Measurements from ENCODE around the gene RAB2B.

RAB2B gene

DNA sequence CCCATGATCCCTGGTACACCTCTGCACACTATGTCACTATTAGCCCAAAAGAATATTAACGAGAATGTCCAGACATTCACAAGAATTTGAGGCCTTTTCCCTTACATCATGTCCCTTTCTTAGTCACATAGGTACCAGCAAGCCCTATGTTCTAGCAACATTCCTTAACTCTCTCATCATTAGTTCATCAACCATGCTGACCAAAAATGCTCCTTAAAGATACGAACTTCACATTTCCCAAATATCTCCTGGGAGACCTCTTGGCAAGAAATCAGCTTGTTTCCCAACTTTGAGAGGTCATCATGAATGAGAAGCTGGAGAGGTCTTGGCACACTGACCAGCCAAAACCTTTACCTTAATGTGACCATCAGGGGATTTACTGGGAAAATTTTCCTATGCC is 44.7 kb upstream of the RAB2B start:
- Histone ChIP-seq H3K4me1 (ENCODE audit: control insufficient read depth in 1 of 2, insufficient read depth in 1 of 2, low read depth in 1 of 2, low read length in 1 of 2) (peaks cover 2 to 8% of the 10 kb centered on the region in 2 experiments), H3K36me3 (no peaks in the 10 kb centered on the region), H3K9me3 (no peaks in the 10 kb centered on the region), H3K27ac (no peak overlapping the region), H3K27me3 (peaks cover 86% of the 10 kb centered on the region), H3K4me3 (ENCODE audit: low read depth in 1 of 2, low read length in 1 of 2) (no peak overlapping the region)
- no peak for TF ChIP-seq CTCF (IDR thresholded peaks at IDR 0.05)

- no peak overlapping the region for H3K27ac ChIP-seq
- no peaks in the 10 kb centered on the region for H3K36me3 ChIP-seq
- H3K27me3 ChIP-seq = peaks cover 78% of the 10 kb centered on the region
- no peaks in the 10 kb centered on the region for H3K9me3 ChIP-seq
- no peak overlapping the region for H3K4me3 ChIP-seq (ENCODE audit: low read depth in 1 of 2, low read length in 1 of 2)
- TF ChIP-seq CTCF (IDR thresholded peaks at IDR 0.05) = no peak
- H3K4me1 ChIP-seq (ENCODE audit: control insufficient read depth in 1 of 2, insufficient read depth in 1 of 2, low read depth in 1 of 2, low read length in 1 of 2) = peaks cover 0 to under 1% of the 10 kb centered on the region in 2 experiments
Observed at GRCh38 chr14:21520767-21521166, 44.0 kb upstream of the RAB2B start.

- no peaks in the 10 kb centered on the region for H3K9me3 ChIP-seq
- no peaks in the 10 kb centered on the region for H3K36me3 ChIP-seq
- no peaks in the 10 kb centered on the region for H3K4me1 ChIP-seq (ENCODE audit: control insufficient read depth in 1 of 2, insufficient read depth in 1 of 2, low read depth in 1 of 2, low read length in 1 of 2)
- peaks cover 64% of the 10 kb centered on the region for H3K27me3 ChIP-seq
- no peak overlapping the region for H3K27ac ChIP-seq
- no peak overlapping the region for H3K4me3 ChIP-seq (ENCODE audit: low read depth in 1 of 2, low read length in 1 of 2)
- TF ChIP-seq CTCF (IDR thresholded peaks at IDR 0.05) = no peak
Observed at GRCh38 chr14:21518725-21519124, 42.0 kb upstream of the RAB2B start.

DNA sequence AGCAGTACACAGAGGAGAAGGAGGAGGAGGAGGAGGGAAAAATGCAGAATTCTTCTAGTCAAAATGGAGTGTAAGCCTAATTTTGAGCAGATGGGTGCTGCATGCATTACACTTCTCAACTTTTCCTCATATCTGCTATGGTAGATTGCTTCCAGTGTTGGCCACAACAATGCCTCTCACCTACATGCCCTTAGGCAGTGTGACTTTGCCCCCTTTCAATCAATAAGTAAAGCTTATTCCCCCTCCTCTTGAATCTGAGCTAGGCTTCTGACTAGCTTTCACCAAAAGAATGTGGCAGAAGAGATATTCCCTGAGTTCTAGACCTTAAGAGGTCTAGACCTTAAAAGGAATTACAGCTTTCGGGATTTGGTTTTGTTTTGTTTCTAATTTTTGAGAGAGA is 37.6 kb upstream of the RAB2B start:
- no peak for TF ChIP-seq CTCF (IDR thresholded peaks at IDR 0.05)
- H3K9me3 ChIP-seq = no peaks in the 10 kb centered on the region
- H3K36me3 ChIP-seq = no peaks in the 10 kb centered on the region
- H3K27me3 ChIP-seq = peaks cover 22% of the 10 kb centered on the region
- H3K4me1 ChIP-seq (ENCODE audit: control insufficient read depth in 1 of 2, insufficient read depth in 1 of 2, low read depth in 1 of 2, low read length in 1 of 2) = peaks cover 15 to 18% of the 10 kb centered on the region in 2 experiments
- H3K4me3 ChIP-seq (ENCODE audit: low read depth in 1 of 2, low read length in 1 of 2) = no peak overlapping the region
- no peak overlapping the region for H3K27ac ChIP-seq

DNA sequence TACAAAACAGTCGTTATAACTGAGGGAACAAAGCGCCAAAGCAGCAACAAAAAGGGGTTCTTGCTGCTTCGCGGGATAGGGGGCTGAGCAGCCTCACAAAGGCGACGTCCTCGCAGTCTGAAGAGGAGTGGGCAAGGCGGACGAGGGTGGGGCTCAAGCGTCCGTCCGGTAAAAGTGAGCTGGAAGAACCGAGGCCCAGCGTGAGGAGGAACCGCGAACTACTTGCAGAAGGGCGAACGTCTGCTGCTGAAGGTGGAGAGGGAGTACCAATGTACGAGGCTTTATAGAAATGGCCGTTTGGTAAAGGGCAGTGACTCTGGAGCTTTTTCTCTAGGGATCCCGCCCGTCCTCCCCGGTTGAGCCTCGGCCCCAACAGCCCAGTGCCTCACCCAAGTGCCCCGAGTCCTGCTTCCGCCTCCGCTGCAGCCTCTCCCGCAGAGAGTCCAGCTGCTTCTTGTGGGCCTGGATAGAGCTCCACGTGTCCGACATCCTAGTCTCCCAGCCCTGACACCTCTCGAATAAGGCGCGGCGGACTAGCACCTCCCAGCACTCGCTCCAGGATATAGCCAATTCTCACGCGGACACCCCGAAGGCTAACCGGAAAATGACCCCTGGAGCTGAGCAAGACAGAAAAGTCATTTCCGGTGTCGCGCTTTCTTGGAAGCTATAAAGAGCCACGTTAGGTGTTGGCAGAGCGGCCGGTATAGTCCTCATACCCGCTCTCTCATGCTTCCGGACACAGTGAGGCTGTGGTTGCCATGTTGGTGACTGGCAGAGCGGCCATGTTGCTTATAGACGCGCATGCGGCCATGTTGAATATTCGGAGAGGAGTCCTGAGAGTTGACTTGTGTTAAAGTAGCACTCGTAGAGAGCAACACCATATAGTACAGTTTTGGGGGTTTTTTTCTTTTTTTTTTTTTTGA is 34.2 kb upstream of the RAB2B start, which contains the start of gene METTL3:
TSS of gene METTL3 (minus strand) at position 606 of the 923 bp plus-strand sequence. CDS start at position 489, 117 bp downstream.
- peak within 1 kb of the TSS; percentile 90 to 100 for H3K4me3 ChIP-seq (ENCODE audit: low read depth in 1 of 2, low read length in 1 of 2)
- peaks cover 10% of the 10 kb centered on the region for H3K36me3 ChIP-seq
- peak; percentile 44 for TF ChIP-seq CTCF (IDR thresholded peaks at IDR 0.05)

More for the DNA sequence above, 34.2 kb upstream of the RAB2B start, which contains the start of gene METTL3:
- Histone ChIP-seq H3K27ac (peak within 1 kb of the TSS; percentile 86), H3K9me3 (no peaks in the 10 kb centered on the region), H3K4me1 (ENCODE audit: control insufficient read depth in 1 of 2, insufficient read depth in 1 of 2, low read depth in 1 of 2, low read length in 1 of 2) (peaks cover 17 to 18% of the 10 kb centered on the region in 2 experiments), H3K27me3 (peaks cover 6% of the 10 kb centered on the region)
